ENCODE data around the gene SYT17.

SYT17 gene

DNA sequence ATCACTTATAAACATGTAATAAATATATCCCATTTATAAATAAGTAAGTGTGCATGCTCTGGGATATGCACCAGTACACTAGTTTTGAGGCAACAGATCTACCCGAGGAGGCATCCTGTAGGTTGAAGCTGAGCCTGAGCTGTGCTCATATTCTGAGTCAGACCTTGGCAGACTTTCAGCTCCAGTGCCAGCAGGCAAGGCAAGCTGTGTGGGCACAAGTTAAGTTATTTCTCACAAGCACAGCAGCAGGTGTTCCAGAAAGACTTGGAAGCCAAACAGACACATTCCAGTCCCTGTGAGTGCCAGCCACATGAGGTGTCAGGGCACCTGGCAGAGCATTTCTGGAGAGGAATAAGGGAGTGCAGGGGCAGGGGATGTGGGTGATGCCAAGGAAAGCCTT is 116.2 kb downstream of the SYT17 start:
- Histone ChIP-seq H3K36me3 (ENCODE audit: insufficient read depth, low read length) (no peaks in the 10 kb centered on the region), H3K9me2 (ENCODE audit: low read depth, low read length) (no peaks in the 10 kb centered on the region), H3K4me2 (ENCODE audit: low read length) (no peak overlapping the region), H3K27me3 (ENCODE audit: insufficient read depth, low read length) (no peaks in the 10 kb centered on the region), H3K4me1 (ENCODE audit: insufficient read depth, low read length, severe bottlenecking) (no peaks in the 10 kb centered on the region), H3K27ac (ENCODE audit: low read depth, low read length, poor library complexity, severe bottlenecking) (no peak overlapping the region), H3F3A (ENCODE audit: insufficient read depth, low read length) (no peaks in the 10 kb centered on the region), H3K9ac (ENCODE audit: low read length) (no peak overlapping the region), H4K20me1 (ENCODE audit: insufficient read depth, low read length) (no peaks in the 10 kb centered on the region), H3K79me2 (ENCODE audit: insufficient read depth, low read length) (no peaks in the 10 kb centered on the region), H3K9me3 (ENCODE audit: low read length) (no peaks in the 10 kb centered on the region), H2AFZ (ENCODE audit: low read length) (no peak overlapping the region), H3K4me3 (ENCODE audit: low read depth, low read length, poor library complexity, severe bottlenecking) (no peak overlapping the region)
- TF ChIP-seq, protein P1, sequence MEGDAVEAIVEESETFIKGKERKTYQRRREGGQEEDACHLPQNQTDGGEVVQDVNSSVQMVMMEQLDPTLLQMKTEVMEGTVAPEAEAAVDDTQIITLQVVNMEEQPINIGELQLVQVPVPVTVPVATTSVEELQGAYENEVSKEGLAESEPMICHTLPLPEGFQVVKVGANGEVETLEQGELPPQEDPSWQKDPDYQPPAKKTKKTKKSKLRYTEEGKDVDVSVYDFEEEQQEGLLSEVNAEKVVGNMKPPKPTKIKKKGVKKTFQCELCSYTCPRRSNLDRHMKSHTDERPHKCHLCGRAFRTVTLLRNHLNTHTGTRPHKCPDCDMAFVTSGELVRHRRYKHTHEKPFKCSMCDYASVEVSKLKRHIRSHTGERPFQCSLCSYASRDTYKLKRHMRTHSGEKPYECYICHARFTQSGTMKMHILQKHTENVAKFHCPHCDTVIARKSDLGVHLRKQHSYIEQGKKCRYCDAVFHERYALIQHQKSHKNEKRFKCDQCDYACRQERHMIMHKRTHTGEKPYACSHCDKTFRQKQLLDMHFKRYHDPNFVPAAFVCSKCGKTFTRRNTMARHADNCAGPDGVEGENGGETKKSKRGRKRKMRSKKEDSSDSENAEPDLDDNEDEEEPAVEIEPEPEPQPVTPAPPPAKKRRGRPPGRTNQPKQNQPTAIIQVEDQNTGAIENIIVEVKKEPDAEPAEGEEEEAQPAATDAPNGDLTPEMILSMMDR (IDR thresholded peaks at IDR 0.05; ENCODE audit: low read length), result no peak
- TF ChIP-seq EZH2 (IDR thresholded peaks at IDR 0.05; ENCODE audit: borderline replicate concordance, low read length), result no peak

DNA sequence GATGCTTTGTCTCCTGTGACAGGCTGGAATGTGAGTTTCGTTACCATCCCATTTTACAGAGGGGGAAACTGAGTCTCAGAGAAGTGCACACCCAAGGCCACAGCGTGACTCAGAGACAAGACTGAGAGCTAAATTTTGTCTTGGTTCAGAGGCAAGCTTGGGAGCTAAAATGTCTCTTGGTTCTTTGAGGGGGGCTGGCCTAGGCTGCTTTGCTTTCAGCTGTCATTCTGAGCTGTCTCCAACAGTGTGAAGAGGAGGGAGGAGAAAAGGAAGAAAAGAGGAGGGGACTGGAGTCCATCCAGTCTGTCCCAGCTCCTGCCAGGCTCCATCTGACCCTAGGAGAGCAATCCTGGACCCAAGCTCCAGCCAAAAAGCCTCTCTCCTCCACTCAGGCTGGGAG is 117.4 kb downstream of the SYT17 start, which contains the start of gene CLEC19A:
Gene CLEC19A, plus strand, starts transcription at position 301 of the 400 bp plus-strand sequence. CDS start 121 bp downstream, outside the sequence.
- H3K79me2 ChIP-seq (ENCODE audit: insufficient read depth, low read length), result no peaks in the 10 kb centered on the region
- no peak within 1 kb of the TSS for H3K9ac ChIP-seq (ENCODE audit: low read length)
- no peaks in the 10 kb centered on the region for H4K20me1 ChIP-seq (ENCODE audit: insufficient read depth, low read length)
- no peak within 1 kb of the TSS for H3K27ac ChIP-seq (ENCODE audit: low read depth, low read length, poor library complexity, severe bottlenecking)
- H3K36me3 ChIP-seq (ENCODE audit: insufficient read depth, low read length), result no peaks in the 10 kb centered on the region
- H3K4me2 ChIP-seq (ENCODE audit: low read length), result no peak within 1 kb of the TSS
- no peak within 1 kb of the TSS for H3K4me3 ChIP-seq (ENCODE audit: low read depth, low read length, poor library complexity, severe bottlenecking)
- H3K9me3 ChIP-seq (ENCODE audit: low read length), result no peaks in the 10 kb centered on the region
- H3K9me2 ChIP-seq (ENCODE audit: low read depth, low read length), result no peaks in the 10 kb centered on the region
- no peaks in the 10 kb centered on the region for H3F3A ChIP-seq (ENCODE audit: insufficient read depth, low read length)
- no peaks in the 10 kb centered on the region for H3K4me1 ChIP-seq (ENCODE audit: insufficient read depth, low read length, severe bottlenecking)
- H3K27me3 ChIP-seq (ENCODE audit: insufficient read depth, low read length), result no peaks in the 10 kb centered on the region
- no peak for TF ChIP-seq EZH2 (IDR thresholded peaks at IDR 0.05; ENCODE audit: borderline replicate concordance, low read length)
- TF ChIP-seq, protein P1 (IDR thresholded peaks at IDR 0.05; ENCODE audit: low read length), result no peak
- no peak within 1 kb of the TSS for H2AFZ ChIP-seq (ENCODE audit: low read length)

DNA sequence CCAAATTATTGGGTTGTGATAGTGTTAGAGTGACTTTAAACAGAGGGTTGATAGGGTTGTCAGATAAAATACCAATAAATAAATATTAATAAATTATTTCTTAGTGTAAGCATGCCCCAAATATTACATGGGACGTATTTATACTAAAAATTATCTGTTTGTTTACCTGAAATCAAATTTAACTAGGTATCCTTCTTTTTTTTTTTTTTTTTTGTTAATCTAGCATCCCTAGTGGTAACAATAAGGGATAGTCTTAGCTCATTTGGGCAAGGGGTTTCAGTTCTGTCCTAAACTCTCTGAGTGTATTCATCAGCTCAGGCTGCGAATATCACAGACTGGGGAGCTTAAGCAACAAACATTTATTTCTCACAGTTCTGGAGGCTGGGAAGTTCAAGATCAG is 118.8 kb downstream of the SYT17 start:
- no peaks in the 10 kb centered on the region for H3K36me3 ChIP-seq (ENCODE audit: insufficient read depth, low read length)
- TF ChIP-seq, protein P1 (IDR thresholded peaks at IDR 0.05; ENCODE audit: low read length), result no peak
- no peak for TF ChIP-seq EZH2 (IDR thresholded peaks at IDR 0.05; ENCODE audit: borderline replicate concordance, low read length)
- H3K27ac ChIP-seq (ENCODE audit: low read depth, low read length, poor library complexity, severe bottlenecking), result no peak overlapping the region
- H3K27me3 ChIP-seq (ENCODE audit: insufficient read depth, low read length), result no peaks in the 10 kb centered on the region
- H3F3A ChIP-seq (ENCODE audit: insufficient read depth, low read length), result no peaks in the 10 kb centered on the region
- no peaks in the 10 kb centered on the region for H3K4me1 ChIP-seq (ENCODE audit: insufficient read depth, low read length, severe bottlenecking)
- no peaks in the 10 kb centered on the region for H3K79me2 ChIP-seq (ENCODE audit: insufficient read depth, low read length)
- no peaks in the 10 kb centered on the region for H3K9me3 ChIP-seq (ENCODE audit: low read length)
- H3K9ac ChIP-seq (ENCODE audit: low read length), result no peak overlapping the region
- no peak overlapping the region for H3K4me3 ChIP-seq (ENCODE audit: low read depth, low read length, poor library complexity, severe bottlenecking)
- no peak overlapping the region for H2AFZ ChIP-seq (ENCODE audit: low read length)
- no peaks in the 10 kb centered on the region for H3K9me2 ChIP-seq (ENCODE audit: low read depth, low read length)
- no peak overlapping the region for H3K4me2 ChIP-seq (ENCODE audit: low read length)
- no peaks in the 10 kb centered on the region for H4K20me1 ChIP-seq (ENCODE audit: insufficient read depth, low read length)

Measured in OCI-LY1 (cell line).